Activated CD4-positive, alpha-beta T cell treated with anti-CD3 and anti-CD28 coated beads, Interleukin-2, amount 10 ng/mL, durations not matched to agents 7 days and 5 days (primary cell): ENCODE results near the gene SKAP1. TPM values are rescaled to one million over a fixed set of nuclear protein-coding genes. Genes with fewer than 3 reads are reported as not detected.
"Not testable (repeated sequence)": the region's sequence is repeated elsewhere in the genome, so short reads cannot be mapped to it uniquely, and the experiment has no call there.

Experiments
- CTCF ChIA-PET: fragments of 350-600 bp; sonication (Branson Sonifier 250); formaldehyde crosslinking; loops from one replicate; lab custom pipeline; 2021; ENCODE audit warnings: antibody characterized with exemption; lab: Charles Lee
- POLR2A ChIA-PET: fragments of 350-600 bp; sonication (Branson Sonifier 250); formaldehyde crosslinking; loops from one replicate; lab custom pipeline; 2021; ENCODE audit warnings: antibody characterized with exemption; lab: Charles Lee
- DNase-seq: peaks from one replicate; pipeline ENCODE4 v3.0.0-alpha.2; 2020
- H3K27ac Mint-ChIP-seq: one replicate; pipeline ENCODE4 v1.8.0; 2021; ENCODE audit warnings: mild to moderate bottlenecking, moderate library complexity, mixed read lengths
- H3K27me3 Mint-ChIP-seq: one replicate; pipeline ENCODE4 v1.8.0; 2021; ENCODE audit warnings: mixed read lengths
- H3K36me3 Mint-ChIP-seq: one replicate; pipeline ENCODE4 v1.8.0; 2021; ENCODE audit warnings: low read depth, mixed read lengths
- H3K4me1 Mint-ChIP-seq: one replicate; pipeline ENCODE4 v1.8.0; 2021; ENCODE audit warnings: mixed read lengths
- H3K4me3 Mint-ChIP-seq: one replicate; pipeline ENCODE4 v1.8.0; 2021; ENCODE audit warnings: mild to moderate bottlenecking, moderate library complexity, mixed read lengths
- H3K9me3 Mint-ChIP-seq: one replicate; pipeline ENCODE4 v1.8.0; 2021; ENCODE audit warnings: mixed read lengths
- total RNA-seq, 2 experiments: library from RNA; stranded (reverse); gene quantifications; one replicate each; pipeline ENCODE4 v1.2.3, GENCODE V29; 2021

Gene SKAP1
- total RNA-seq, 2 experiments from 2014 or later, result 123 to 144 TPM

DNA sequence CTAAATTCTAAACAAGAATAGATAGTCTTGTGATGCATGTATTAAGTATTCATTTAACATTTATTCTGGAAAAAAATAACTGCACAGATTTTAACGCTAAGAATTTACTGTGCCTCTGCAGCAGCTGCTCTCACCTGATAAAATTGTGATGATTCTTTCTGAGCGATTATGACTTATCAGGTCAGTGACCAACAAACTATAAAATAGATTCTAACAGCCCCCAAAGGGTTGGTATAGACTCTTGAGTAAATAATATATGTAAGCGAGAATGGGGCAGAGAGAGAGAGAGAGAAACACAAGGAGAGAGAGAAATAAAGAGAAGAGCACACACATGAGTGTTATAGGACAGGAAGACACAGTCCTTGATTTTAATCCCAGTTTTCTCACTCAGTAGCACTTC lies 178.1 kb downstream of the SKAP1 start:
- ChIA-PET POLR2A (no interaction called here), CTCF (interaction anchor here (1.0 kb wide), 1 partner anchor 9 kb away, joined by 3 read pairs; no protein-coding TSS in a partner anchor)
- no peak overlapping the region for H3K27ac Mint-ChIP-seq
- peaks cover 6% of the 10 kb centered on the region for H3K36me3 Mint-ChIP-seq
- no peak for DNase-seq
- no peaks in the 10 kb centered on the region for H3K9me3 Mint-ChIP-seq
- H3K4me1 Mint-ChIP-seq, result peaks cover under 1% of the 10 kb centered on the region
- H3K27me3 Mint-ChIP-seq, result no peaks in the 10 kb centered on the region
- H3K4me3 Mint-ChIP-seq, result no peak overlapping the region

DNA sequence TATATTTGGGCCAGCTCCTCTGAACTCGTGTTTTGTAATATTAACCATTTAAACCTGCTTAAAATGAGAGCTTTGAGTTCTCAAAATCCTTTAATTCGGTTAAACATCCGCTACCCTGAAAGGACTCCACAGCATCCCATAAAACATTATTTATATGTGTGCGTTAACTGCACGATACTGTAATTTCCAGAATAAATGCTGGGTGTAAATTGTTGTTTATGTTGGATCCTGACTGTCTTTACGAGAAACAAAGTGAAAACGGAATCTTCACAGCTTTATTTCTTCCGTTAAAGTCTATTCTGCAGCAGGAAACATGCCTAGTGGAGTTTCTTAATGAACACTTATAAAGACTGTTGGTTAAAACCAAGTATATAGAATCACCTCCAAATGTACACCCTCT lies 179.1 kb downstream of the SKAP1 start:
- POLR2A ChIA-PET, result no interaction called here

DNA sequence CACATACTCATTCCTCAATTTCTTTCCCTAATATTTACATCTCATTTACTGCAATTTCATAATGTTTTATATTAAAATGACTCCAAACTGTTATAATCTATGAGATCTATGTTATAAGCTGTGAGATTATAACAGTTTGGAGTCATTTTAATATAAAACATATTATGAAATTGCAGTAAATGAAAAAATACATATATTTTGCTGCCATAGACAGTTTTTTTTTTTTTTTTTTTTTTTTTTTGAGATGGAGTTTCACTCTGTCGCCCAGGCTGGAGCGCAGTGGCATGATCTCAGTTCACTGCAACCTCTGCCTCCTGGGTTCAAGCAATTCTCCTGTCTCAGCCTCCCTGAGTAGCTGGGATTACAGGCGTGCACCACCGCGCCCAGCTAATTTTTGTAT lies 180.0 kb downstream of the SKAP1 start:
- POLR2A ChIA-PET, result not testable (repeated sequence)

More for the DNA sequence above, 179.1 kb downstream of the SKAP1 start:
- Mint-ChIP-seq H3K36me3 (peaks cover 6% of the 10 kb centered on the region), H3K4me3 (no peak overlapping the region), H3K27me3 (no peaks in the 10 kb centered on the region), H3K4me1 (peaks cover 3% of the 10 kb centered on the region), H3K9me3 (no peaks in the 10 kb centered on the region), H3K27ac (no peak overlapping the region)
- no peak for DNase-seq
- CTCF ChIA-PET, result interaction anchor here (0.6 to 1.1 kb wide), 2 partner anchors 9 to 1595 kb away, joined by 3 read pairs; no protein-coding TSS in a partner anchor

DNA sequence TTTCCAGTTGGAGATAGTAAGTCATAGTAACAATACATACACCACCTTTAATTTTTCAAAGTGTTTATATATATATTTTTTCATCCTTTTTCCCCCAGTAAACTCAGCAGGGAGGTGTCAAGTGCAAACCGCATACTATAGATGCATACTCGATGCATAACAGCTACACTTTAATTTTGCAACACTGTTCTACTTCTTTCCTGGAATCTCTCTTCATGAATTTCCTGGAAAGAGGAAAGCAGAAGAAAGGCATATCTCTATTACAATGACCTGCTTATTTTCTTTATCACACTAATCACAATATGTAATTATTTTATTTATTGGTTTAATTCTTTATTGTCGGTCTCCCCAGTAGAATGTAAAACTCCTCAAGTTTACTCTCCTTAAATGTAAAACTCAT lies 182.4 kb downstream of the SKAP1 start:
- H3K4me1 Mint-ChIP-seq, result peaks cover 28% of the 10 kb centered on the region
- no peaks in the 10 kb centered on the region for H3K9me3 Mint-ChIP-seq
- no peak overlapping the region for H3K4me3 Mint-ChIP-seq
- no peaks in the 10 kb centered on the region for H3K27me3 Mint-ChIP-seq
- POLR2A ChIA-PET, result no interaction called here
- no peak overlapping the region for H3K27ac Mint-ChIP-seq
- H3K36me3 Mint-ChIP-seq, result peaks cover 10% of the 10 kb centered on the region
- CTCF ChIA-PET, result interaction anchor here (1.0 to 1.3 kb wide), 2 partner anchors 20 to 147 kb away, joined by 3 read pairs; partner anchors contain the start of gene CBX1
- DNase-seq, result no peak

More for the DNA sequence above, 180.0 kb downstream of the SKAP1 start:
- not testable (repeated sequence) for H3K36me3 Mint-ChIP-seq, DNase-seq, H3K4me1 Mint-ChIP-seq, H3K9me3 Mint-ChIP-seq, H3K4me3 Mint-ChIP-seq, H3K27ac Mint-ChIP-seq, H3K27me3 Mint-ChIP-seq
- CTCF ChIA-PET, result interaction anchor here (0.8 to 1.1 kb wide), 2 partner anchors 13 to 50 kb away, joined by 3 to 7 read pairs; no protein-coding TSS in a partner anchor

DNA sequence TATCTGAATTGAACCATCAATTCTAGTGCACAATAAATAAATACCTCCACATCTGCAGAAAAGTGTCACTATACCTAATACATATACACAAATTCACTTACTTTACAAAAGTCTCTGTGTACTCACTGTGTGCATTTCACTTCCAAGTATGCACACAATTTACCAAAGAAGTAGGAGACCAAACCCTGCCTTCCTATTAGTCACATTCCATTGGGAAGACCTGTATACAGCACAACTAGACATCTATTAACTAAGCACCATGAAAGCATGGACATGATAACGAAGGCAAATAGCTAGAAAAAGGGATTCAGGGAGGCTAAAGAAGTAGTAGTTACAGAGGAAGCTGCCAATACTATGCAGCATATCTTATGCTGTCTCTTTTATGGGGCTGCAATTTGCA lies 183.0 kb downstream of the SKAP1 start:
- ChIA-PET CTCF (interaction anchor here (1.1 to 1.3 kb wide), 2 partner anchors 19 to 367 kb away, joined by 3 to 4 read pairs; no protein-coding TSS in a partner anchor), POLR2A (no interaction called here)
- H3K27ac Mint-ChIP-seq, result peak overlapping the region; percentile 6
- no peak overlapping the region for H3K4me3 Mint-ChIP-seq
- H3K9me3 Mint-ChIP-seq, result no peaks in the 10 kb centered on the region
- H3K4me1 Mint-ChIP-seq, result peaks cover 32% of the 10 kb centered on the region
- H3K36me3 Mint-ChIP-seq, result peaks cover 10% of the 10 kb centered on the region
- no peaks in the 10 kb centered on the region for H3K27me3 Mint-ChIP-seq
- DNase-seq, result no peak

DNA sequence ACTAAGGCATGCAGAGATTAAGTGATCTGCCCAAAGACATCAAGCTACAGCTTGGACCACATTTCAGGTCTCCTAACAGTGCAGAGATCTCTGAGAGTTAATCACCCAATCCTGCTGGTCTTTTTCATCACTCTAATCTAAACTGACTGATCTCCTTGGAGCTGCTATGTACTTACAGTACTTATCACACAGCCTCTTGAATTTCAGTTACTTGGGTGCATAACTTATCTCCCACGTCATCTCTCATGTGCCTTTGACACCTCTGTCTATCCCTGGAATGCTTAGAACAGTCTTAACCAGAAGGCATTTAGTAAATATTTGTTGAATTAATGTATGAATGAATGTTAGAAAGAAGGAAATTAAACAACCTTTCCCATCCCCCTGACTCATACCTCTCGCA lies 183.4 kb downstream of the SKAP1 start:
- ChIA-PET CTCF (interaction anchor here (1.1 to 1.3 kb wide), 3 partner anchors 14 to 367 kb away, joined by 3 to 4 read pairs (median 3); no protein-coding TSS in a partner anchor), POLR2A (no interaction called here)
- Mint-ChIP-seq H3K9me3 (no peaks in the 10 kb centered on the region), H3K4me1 (peaks cover 36% of the 10 kb centered on the region), H3K36me3 (peaks cover 10% of the 10 kb centered on the region), H3K27me3 (no peaks in the 10 kb centered on the region), H3K4me3 (no peak overlapping the region), H3K27ac (peak overlapping the region; percentile 6)
- DNase-seq, result no peak

DNA sequence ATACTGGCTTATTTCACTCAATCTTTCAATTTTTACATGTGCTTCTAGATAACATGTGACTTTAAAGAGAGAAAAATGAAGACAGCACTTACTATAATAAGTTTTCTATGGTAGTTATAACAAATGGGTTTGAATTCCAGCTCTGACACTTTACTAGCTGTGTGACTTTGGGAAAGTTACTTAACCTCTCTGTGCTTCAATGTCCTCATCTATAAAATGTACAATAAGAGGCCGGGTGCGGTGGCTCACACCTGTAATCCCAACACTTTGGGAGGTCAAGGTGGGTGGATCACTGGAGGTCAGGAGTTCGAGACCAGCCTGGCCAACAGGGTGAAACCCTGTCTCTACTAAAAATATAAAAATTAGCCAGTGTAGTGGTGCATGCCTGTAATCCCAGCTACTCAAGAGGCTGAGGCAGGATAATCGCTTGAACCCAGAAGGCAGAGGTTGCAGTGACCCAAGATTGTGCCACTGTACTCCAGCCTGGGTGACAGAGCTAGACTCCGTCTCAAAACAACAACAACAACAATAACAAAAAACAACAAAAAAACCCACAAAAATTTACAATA lies 184.5 kb downstream of the SKAP1 start:
- H3K4me3 Mint-ChIP-seq, H3K27ac Mint-ChIP-seq, DNase-seq, POLR2A ChIA-PET, H3K9me3 Mint-ChIP-seq, H3K27me3 Mint-ChIP-seq: not testable (repeated sequence)
- Mint-ChIP-seq H3K4me1 (peaks cover 47% of the 10 kb centered on the region), H3K36me3 (peaks cover 14% of the 10 kb centered on the region)
- CTCF ChIA-PET, result interaction anchor here (0.6 to 1.3 kb wide), 3 partner anchors 15 to 368 kb away, joined by 3 to 4 read pairs (median 3); no protein-coding TSS in a partner anchor

DNA sequence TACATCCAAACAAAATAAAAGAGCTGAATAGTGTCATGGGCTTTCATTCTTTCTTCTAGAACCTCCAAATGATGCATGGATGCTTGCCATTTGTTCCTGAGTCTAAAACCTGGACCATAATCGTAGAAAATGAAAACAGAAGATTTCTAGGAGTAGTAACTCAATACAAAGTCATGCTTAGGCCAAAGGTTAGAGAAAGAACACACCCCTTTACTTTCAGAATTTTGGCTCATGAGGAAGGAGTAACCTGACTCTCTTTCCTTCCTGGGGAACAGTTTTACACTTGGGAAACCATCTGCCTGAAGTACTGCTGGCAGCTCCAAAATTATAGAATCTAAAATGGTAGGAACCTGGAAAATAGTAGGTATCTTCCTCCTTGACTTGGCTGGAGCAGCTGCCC lies 185.2 kb downstream of the SKAP1 start:
- H3K27me3 Mint-ChIP-seq, result no peaks in the 10 kb centered on the region
- peaks cover 14% of the 10 kb centered on the region for H3K36me3 Mint-ChIP-seq
- DNase-seq, result no peak
- H3K4me1 Mint-ChIP-seq, result peaks cover 52% of the 10 kb centered on the region
- no peaks in the 10 kb centered on the region for H3K9me3 Mint-ChIP-seq
- ChIA-PET POLR2A (no interaction called here), CTCF (interaction anchor here (0.6 kb wide), 1 partner anchor 261 kb away, joined by 3 read pairs; no protein-coding TSS in a partner anchor)
- H3K4me3 Mint-ChIP-seq, result no peak overlapping the region
- no peak overlapping the region for H3K27ac Mint-ChIP-seq

DNA sequence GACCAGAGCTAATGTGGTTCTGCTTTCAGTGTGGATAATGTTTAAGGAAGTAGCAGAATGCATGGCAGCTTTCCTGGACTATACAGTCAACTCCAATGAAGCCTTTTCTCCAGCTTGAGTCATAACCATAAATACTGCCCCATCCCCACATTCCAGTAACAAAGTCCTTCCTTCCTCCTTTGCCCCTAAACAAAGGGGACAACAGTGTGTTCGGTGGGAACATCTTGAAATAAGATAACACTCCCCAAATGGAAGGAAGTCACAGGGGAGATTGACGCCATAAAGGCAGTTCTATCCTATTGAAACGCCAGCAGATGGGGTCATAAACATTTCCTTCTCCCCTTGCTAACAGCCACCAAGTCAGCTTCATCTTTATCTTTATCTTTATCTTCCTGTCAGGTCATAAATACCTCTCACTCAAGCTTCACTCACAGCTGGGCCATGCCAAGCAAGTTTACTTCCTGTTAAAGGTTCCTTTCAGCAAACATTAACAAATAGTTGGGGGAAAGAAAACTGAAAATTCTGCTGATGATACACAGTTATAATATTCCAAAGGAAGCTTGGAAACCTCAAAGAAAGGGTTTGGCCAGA lies 185.8 kb downstream of the SKAP1 start:
- Mint-ChIP-seq H3K9me3 (no peaks in the 10 kb centered on the region), H3K27ac (no peak overlapping the region), H3K27me3 (no peaks in the 10 kb centered on the region), H3K4me3 (no peak overlapping the region), H3K4me1 (peaks cover 56% of the 10 kb centered on the region), H3K36me3 (peaks cover 14% of the 10 kb centered on the region)
- peak; percentile 14 for DNase-seq
- ChIA-PET POLR2A (interaction anchor here (0.6 kb wide), 1 partner anchor 60 kb away, joined by 4 read pairs; no protein-coding TSS in a partner anchor), CTCF (no interaction called here)

DNA sequence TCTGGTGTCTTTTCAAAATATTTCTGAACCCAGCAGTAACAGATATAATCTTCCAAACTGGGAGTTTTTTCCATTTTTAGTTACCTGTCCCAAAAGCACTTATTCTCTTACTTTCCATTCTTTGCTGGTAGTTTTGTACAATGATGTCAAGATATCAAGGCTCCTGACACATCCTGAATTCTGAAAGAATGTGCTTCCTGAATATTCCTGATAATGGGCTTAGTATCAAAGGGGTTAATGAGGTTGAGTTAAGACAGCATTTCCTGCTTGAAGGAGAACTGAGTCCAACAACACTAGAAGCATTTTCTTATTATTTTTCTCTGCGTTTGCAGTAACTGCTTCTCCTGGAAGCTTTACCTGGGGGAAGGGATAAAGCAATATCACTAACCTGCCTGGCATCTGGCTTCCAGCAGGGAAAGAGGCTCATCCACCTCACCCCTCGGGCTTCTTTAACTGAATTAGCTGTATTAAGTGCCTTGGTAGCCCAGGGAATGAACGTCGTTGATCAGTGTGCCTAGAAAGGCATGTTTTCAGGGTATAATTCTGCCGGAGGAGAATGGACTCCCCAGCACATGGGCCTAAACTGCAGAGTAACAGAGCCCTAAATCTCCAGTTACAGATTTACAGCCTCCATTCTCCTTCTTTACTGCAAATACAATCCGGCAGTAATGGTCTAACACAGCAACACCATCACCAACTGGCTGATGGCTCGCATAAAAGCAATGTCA lies 188.1 kb downstream of the SKAP1 start:
- H3K36me3 Mint-ChIP-seq, result peaks cover 17% of the 10 kb centered on the region
- H3K4me1 Mint-ChIP-seq, result peaks cover 63% of the 10 kb centered on the region
- no peak for DNase-seq
- H3K27ac Mint-ChIP-seq, result peak overlapping the region; percentile 32
- no peaks in the 10 kb centered on the region for H3K27me3 Mint-ChIP-seq
- ChIA-PET CTCF (interaction anchor here (0.8 kb wide), 1 partner anchor 9 kb away, joined by 3 read pairs; no protein-coding TSS in a partner anchor), POLR2A (no interaction called here)
- H3K9me3 Mint-ChIP-seq, result no peaks in the 10 kb centered on the region
- H3K4me3 Mint-ChIP-seq, result no peak overlapping the region

DNA sequence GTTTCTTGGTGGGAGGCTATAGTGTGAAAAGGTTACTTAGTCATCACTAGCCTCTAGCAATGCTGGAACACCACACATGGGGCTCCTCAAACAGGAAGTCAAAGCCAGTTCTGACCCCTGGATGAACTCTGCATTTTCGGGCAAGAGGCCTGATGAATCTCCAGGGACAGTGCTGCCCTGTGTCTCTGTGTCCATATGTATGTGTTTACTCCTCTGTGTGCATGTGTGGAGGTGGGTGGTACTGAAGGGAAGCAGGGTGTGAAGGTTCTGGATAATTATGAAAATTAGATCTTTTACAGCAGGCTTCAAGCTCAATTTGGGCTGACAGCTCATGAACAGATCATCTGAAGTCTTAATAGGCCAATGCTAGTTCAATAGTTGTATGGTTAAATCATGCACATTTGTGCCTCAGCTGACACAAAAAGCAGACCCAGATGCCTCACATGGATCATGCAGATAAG lies 188.9 kb downstream of the SKAP1 start:
- no peaks in the 10 kb centered on the region for H3K9me3 Mint-ChIP-seq
- H3K27ac Mint-ChIP-seq, result peak overlapping the region; percentile 32
- ChIA-PET POLR2A (no interaction called here), CTCF (no interaction called here)
- peaks cover 16% of the 10 kb centered on the region for H3K36me3 Mint-ChIP-seq
- H3K4me3 Mint-ChIP-seq, result no peak overlapping the region
- peaks cover 64% of the 10 kb centered on the region for H3K4me1 Mint-ChIP-seq
- H3K27me3 Mint-ChIP-seq, result no peaks in the 10 kb centered on the region
- DNase-seq, result peak; percentile 18

DNA sequence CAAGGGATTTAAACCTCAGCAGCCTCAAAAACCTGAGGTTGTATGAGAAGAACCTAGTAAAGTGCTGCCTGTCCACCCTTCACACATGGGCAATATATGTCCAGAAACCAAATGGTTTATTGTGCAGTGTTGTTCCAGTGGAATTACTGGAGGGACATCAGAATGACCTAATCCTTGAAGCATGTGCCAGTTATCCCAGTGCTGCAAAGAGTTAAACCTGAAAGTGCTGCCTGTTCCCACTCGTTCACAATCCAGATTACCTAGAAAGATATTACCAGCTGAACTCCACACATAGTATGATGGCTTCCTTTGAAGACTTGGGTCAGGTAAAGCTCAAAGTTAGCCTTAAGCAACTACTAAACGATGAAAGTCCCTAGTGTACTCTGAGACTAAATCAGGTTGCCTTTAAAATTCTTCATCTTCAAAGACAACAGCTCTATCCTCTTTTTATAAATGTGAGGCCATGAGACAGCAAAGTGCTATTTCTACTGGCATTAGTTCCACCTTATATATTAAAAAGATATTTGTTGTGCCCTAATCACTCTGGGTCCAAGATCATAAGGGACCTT lies 189.4 kb downstream of the SKAP1 start:
- H3K9me3 Mint-ChIP-seq, result no peaks in the 10 kb centered on the region
- H3K36me3 Mint-ChIP-seq, result peaks cover 21% of the 10 kb centered on the region
- DNase-seq, result no peak
- no peak overlapping the region for H3K4me3 Mint-ChIP-seq
- ChIA-PET CTCF (no interaction called here), POLR2A (no interaction called here)
- H3K27me3 Mint-ChIP-seq, result no peaks in the 10 kb centered on the region
- H3K27ac Mint-ChIP-seq, result no peak overlapping the region
- peaks cover 64% of the 10 kb centered on the region for H3K4me1 Mint-ChIP-seq
